ENCODE measurements around the gene CCDC60.
"Not testable (repeated sequence)": the region's sequence is repeated elsewhere in the genome, so short reads cannot be mapped to it uniquely, and the experiment has no call there.

The CCDC60 gene

GRCh38 chr12:119338593-119339363, 4.2 kb downstream of the CCDC60 start:
- DNase-seq (ENCODE audit: low read depth in 1 of 2, low spot score in 1 of 2): no peak

GRCh38 chr12:119340578-119340977, 6.0 kb downstream of the CCDC60 start:
- DNase-seq (ENCODE audit: low read depth in 1 of 2, low spot score in 1 of 2): no peak

- no peak for DNase-seq (ENCODE audit: low read depth in 1 of 2, low spot score in 1 of 2)
These were observed 6.5 kb downstream of the CCDC60 start for GRCh38 chr12:119341020-119341419.

DNA sequence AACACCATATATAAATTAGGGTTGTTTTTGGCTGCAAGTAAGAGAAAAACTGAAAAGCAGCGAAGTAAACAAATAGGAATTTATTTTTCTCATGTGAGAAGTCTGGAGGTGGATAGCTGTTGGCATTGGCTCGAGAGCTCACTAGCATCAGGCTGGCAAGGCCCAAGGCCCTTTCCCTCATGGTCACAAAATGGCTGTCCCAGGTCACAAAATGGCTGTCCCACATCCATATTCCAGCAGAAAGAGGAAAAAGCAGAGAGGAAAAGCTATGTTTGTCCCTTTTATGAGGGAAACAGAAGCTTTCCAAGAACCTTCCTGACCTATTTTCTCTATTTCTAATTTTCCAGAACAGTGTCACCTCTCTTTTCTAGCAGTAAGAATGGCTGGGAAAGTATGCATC, 7.5 kb downstream of the CCDC60 start:
- DNase-seq (ENCODE audit: low read depth in 1 of 2, low spot score in 1 of 2): no peak

- DNase-seq (ENCODE audit: low read depth in 1 of 2, low spot score in 1 of 2): no peak
These were observed 8.6 kb downstream of the CCDC60 start for GRCh38 chr12:119343130-119343529.

DNA sequence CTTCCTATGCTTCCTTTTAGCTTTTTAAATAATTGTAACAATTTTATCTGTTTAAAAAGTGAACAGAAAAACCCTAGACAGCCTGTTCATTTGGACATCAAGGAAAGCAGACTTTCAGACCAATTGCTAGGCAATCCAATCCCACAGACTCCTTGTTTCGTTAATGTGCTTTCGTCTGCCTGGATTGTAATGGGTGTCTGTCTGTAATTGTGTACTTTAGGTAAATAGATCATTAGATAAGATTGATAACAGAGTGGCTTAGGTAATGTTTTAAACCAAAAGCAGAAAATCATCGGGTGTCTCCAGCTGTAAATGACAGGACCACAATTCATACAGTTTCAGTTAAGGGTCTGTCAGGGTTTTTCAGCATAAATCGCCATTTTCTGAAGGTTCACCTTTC, 19.6 kb downstream of the CCDC60 start:
- DNase-seq (ENCODE audit: low read depth in 1 of 2, low spot score in 1 of 2): no peak

DNA sequence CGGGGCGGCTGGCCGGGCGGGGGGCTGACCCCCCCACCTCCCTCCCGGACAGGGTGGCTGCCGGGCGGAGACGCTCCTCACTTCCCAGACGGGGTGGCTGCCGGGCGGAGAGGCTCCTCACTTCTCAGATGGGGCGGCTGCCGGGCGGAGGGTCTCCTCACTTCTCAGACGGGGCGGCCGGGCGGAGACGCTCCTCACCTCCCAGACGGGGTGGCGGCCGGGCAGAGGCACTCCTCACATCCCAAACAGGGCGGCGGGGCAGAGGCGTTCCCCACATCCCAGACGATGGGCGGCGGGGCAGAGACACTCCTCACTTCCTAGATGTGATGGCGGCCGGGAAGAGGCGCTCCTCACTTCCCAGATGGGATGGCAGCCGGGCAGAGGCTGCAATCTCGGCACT, 25.8 kb downstream of the CCDC60 start:
- not testable (repeated sequence) for DNase-seq (ENCODE audit: low read depth in 1 of 2, low spot score in 1 of 2)

DNA sequence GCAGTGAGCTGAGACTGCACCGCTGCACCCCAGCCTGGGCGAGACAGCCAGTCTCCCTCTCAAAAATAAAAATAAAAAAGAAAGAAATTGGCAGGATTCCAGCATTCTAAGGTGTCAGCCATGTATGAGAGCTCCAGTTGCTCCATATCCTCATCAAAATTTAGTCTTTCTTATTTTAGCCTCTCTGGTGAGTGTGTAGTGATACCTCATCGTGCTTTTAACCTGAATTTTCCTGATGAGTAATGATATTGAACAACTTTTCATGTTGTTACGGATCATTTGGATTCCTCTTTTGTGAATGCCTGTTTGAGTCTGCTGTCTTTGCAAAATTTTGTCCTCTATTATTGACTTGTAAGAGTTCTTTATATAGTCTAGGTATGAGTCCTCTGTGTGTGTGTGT, 28.5 kb downstream of the CCDC60 start:
- no peak for DNase-seq (ENCODE audit: low read depth in 1 of 2, low spot score in 1 of 2)

- no peak for DNase-seq (ENCODE audit: low read depth in 1 of 2, low spot score in 1 of 2)
These were observed 29.0 kb downstream of the CCDC60 start for GRCh38 chr12:119363490-119363889.

GRCh38 chr12:119365451-119365850, 30.9 kb downstream of the CCDC60 start:
- DNase-seq (ENCODE audit: low read depth in 1 of 2, low spot score in 1 of 2): no peak

DNA sequence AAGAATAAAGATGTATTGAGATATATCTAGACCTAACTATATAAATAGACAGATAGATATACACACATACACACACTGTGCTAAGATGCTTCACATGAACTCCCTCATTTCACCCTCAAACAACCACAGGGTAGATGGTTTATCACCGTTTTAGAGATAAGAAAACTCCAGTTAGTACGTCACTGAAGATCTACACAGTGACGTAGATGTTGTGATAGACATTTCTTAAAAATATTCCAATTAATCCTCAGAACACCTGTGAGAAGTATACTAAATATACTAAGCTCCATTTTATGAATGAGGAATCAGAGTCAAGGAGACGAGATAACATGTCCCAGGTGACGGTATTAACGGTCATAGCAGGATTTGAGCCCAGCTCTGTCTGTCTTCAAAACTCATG, 31.5 kb downstream of the CCDC60 start:
- no peak for DNase-seq (ENCODE audit: low read depth in 1 of 2, low spot score in 1 of 2)

DNA sequence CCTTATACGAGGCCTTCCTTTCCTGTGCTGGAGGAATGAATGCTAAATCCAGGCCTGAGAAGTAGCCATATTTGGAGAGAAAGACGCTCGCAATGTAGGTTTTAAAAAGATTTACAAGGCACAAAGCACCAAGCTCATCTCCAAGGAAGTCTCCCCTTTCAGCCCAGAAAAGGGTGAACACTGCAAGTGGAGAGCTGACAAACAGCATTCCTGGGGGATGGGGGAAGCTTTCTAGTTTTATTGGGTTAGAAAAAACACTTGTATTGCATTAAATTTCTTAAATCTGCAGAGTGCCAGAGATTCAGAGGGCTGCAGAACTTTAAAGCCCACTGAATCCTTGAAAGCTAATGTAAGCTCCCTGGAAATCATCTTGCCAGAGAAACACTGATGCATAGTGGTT, 34.6 kb downstream of the CCDC60 start:
- no peak for DNase-seq (ENCODE audit: low read depth in 1 of 2, low spot score in 1 of 2)

DNA sequence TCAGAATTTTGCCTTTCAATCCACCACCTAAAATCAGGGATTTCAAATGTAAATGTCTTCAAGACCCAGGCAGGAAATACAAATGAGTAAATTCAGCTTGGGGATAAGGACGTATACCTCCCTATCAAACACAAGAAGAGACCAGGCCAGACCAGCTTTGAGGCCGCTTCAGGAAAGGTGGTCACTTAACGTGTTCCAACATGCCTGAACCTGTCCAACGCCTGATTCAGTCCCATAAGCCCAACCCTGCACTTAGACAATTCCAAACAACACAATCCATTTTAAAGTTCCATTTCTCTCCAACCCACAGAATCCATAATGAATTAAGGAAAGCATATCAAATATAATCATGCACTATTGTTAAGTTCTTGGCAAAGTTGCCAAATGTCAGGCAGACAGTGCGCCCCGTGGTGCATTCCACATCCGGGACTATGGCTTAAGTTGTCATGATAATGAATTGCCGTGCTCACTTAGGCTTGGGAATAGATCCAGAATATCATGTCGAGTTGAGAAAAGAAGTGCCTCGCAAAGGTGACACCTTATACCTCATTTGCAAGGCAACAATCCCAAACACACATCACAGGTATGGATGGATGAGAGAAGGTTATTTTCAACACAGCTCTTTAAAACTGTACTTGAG, 35.5 kb downstream of the CCDC60 start:
- no peak for DNase-seq (ENCODE audit: low read depth in 1 of 2, low spot score in 1 of 2)

DNA sequence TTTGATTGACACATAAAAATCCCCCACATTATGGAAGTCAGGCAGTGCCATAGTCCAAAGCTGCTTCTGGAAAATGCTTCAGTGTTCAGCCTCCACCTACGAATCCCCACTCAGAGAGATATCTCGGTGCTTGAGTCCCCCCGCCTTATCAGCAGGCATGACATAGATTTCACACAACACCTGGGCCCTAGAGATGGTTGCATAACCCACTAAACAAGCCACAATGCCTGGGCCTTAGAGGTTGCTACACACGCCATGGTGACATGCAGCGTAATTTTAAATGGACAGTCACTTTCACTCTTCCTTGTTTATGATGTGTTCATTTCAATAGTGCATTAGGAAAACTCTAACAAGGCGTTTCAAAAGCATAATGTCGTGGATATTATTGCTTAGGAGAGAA, 38.0 kb downstream of the CCDC60 start:
- no peak for DNase-seq (ENCODE audit: low read depth in 1 of 2, low spot score in 1 of 2)

GRCh38 chr12:119373001-119373400, 38.5 kb downstream of the CCDC60 start:
- no peak for DNase-seq (ENCODE audit: low read depth in 1 of 2, low spot score in 1 of 2)

- no peak for DNase-seq (ENCODE audit: low read depth in 1 of 2, low spot score in 1 of 2)
These were observed 39.1 kb downstream of the CCDC60 start for GRCh38 chr12:119373666-119374065.

GRCh38 chr12:119374635-119375034, 40.1 kb downstream of the CCDC60 start:
- DNase-seq (ENCODE audit: low read depth in 1 of 2, low spot score in 1 of 2): no peak

- no peak for DNase-seq (ENCODE audit: low read depth in 1 of 2, low spot score in 1 of 2)
These were observed 40.8 kb downstream of the CCDC60 start for GRCh38 chr12:119375075-119375882.

DNA sequence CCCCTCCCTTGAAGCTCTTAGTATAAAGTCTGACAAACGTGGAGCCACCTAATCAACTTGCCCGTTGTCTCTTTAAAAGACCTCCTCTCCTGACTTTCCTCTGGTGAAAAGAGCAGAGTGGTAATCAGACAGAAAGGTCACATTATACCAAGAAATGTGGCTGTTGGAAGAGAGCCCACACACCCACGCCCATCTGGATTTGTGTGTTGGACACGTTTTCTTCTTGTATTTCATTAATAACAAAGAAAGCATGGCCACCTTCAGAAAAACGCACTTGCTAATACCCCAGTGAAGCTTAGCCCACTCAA, 41.3 kb downstream of the CCDC60 start:
- no peak for DNase-seq (ENCODE audit: low read depth in 1 of 2, low spot score in 1 of 2)

DNA sequence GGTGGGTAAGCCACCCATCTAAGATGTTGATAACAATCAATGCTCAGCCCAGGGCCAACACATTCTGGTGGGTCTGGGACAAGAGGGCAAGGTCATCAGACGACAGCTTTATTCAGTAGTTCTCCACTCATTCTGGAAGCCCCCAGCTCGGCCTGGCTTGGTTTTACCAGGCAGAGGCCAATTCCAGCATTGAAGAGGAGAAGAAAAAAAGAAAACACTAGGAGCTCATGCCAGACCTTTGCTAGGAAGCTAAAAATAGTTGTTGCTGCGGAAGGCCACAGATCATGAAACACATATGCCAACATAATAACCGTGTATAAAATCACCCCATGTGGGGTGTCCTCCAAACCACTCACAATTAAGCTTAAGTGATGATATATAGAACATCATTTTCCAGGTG, 44.4 kb downstream of the CCDC60 start:
- DNase-seq (ENCODE audit: low read depth in 1 of 2, low spot score in 1 of 2): no peak

GRCh38 chr12:119381471-119382235, 47.1 kb downstream of the CCDC60 start:
- DNase-seq (ENCODE audit: low read depth in 1 of 2, low spot score in 1 of 2): no peak

GRCh38 chr12:119383206-119383605, 48.7 kb downstream of the CCDC60 start:
- DNase-seq (ENCODE audit: low read depth in 1 of 2, low spot score in 1 of 2): no peak
